Psoas muscle (tissue), 8 donors: ENCODE results near the gene RNF17. TPM values are rescaled to one million over a fixed set of nuclear protein-coding genes. Genes with fewer than 3 reads are reported as not detected.
A peak's percentile ranks its signal among the peaks of the same experiment; 100 is the strongest.

Experiments
- ATAC-seq, 4 donors: fragments of 200-7000 bp; cut with Tn5 transposase; one replicate each; pipeline ENCODE4 v1.9.1; 2020; ENCODE audit warnings: moderate library complexity in 3 of 4, mild to moderate bottlenecking in 2 of 4
- DNase-seq, 2 donors: peaks; one replicate each; pipeline ENCODE4 v3.0.0-alpha.2; 2020
- H3K27ac ChIP-seq: fragments of 200-600 bp; one replicate; pipeline ENCODE4 v1.8.0; 2022
- H3K27me3 ChIP-seq, 3 donors: fragments of 200-600 bp in 1 of 3; one replicate each; pipeline versions ENCODE4 v1.6.1 to v1.8.0; 2013 to 2022; ENCODE audit warnings: low read length in 2 of 3, mild to moderate bottlenecking in 2 of 3, moderate library complexity in 1 of 3; ENCODE audit not compliant: insufficient read depth in 3 of 3
- H3K36me3 ChIP-seq, 2 donors: fragments of 200-600 bp in 1 of 2; one replicate each; pipeline versions ENCODE4 v1.6.1 to v1.8.0; 2013 to 2022; ENCODE audit warnings: low read depth in 1 of 2, mild to moderate bottlenecking in 1 of 2, moderate library complexity in 1 of 2; ENCODE audit not compliant: insufficient read depth in 1 of 2
- H3K4me1 ChIP-seq: fragments of 200-600 bp; one replicate; pipeline ENCODE4 v1.8.0; 2022
- H3K4me3 ChIP-seq: fragments of 200-600 bp; one replicate; pipeline ENCODE4 v1.8.0; 2022; ENCODE audit warnings: mild to moderate bottlenecking
- H3K9me3 ChIP-seq: fragments of 200-600 bp; one replicate; pipeline ENCODE4 v1.8.0; 2022
- WGBS, 3 donors: extraction: QIAGEN DNeasy Blood & Tissue Kit; methylation state at CpG; one replicate each; pipeline versions ENCODE4 v1.1.6 to v1.1.7; 2013; 5-methylcytosine and 5-hydroxymethylcytosine counted together
- intact Hi-C, 2 donors: fragments of 100-400 bp; cut with DNase I; formaldehyde crosslinking; loops; one replicate each; pipeline versions ENCODE4 v1.11.0 to v1.14.2; 2022
- polyA plus RNA-seq, 3 donors: library from polyadenylated mRNA; stranded (reverse); fragments of 200-250 nt; gene quantifications; one replicate each; pipeline ENCODE4 v1.2.3, GENCODE V29; 2013
- total RNA-seq, 4 donors: library from RNA; stranded (reverse); fragmentation: NEBNext Ultra II Directional in 2 of 4; extraction: Animal tissue kit (Norgen Biotek cat#: 25700) in 2 of 4; gene quantifications; one replicate each; pipeline versions ENCODE4 v1.2.1 to v1.2.4, GENCODE V29; 2021 to 2023
- TF ChIP-seq, protein P1 (sequence below): fragments of 200-600 bp; IDR thresholded peaks from one replicate; pipeline ENCODE4 v1.8.0; 2022; ENCODE audit warnings: antibody characterized with exemption
- donor health status: healthy with polysubstance abuse.
- donor health status: DM: no; HTN: no; CAD: no; lungs with moderate emphysema.
- donor health status: Bipolar disorder and iron deficiency.
- donor health status: healthy.
- donor health status: DM: yes; HTN: yes; CAD: no.
- donor health status: DM: no; HTN: no; CAD: no.
- donor health status: DM: no; HTN: no; CAD: no.
- donor health status: DM: yes; HTN: yes; CAD: no.

The RNF17 gene
- total and polyA plus RNA-seq, 7 donors: 0.05 to 0.60 TPM; not detected in 5

GRCh38 chr13:24922745-24923591 is 159.0 kb downstream of the RNF17 start:
- Histone ChIP-seq H3K4me3 (peak overlapping the region; percentile 79), H3K27me3 (no peaks in the 10 kb centered on the region), H3K36me3 (no peaks in the 10 kb centered on the region), H3K27ac (peak overlapping the region; percentile 97), H3K9me3 (no peaks in the 10 kb centered on the region), H3K4me1 (no peaks in the 10 kb centered on the region)
- DNase-seq: peak; percentile 98 to 99
- ATAC-seq: peak; percentile 100
- intact Hi-C loops: no loop called here
- 0 to 2% (median 0%) methylated on average over 60 of the region's 60 CpGs for WGBS, 3 donors
- TF ChIP-seq, protein P1, sequence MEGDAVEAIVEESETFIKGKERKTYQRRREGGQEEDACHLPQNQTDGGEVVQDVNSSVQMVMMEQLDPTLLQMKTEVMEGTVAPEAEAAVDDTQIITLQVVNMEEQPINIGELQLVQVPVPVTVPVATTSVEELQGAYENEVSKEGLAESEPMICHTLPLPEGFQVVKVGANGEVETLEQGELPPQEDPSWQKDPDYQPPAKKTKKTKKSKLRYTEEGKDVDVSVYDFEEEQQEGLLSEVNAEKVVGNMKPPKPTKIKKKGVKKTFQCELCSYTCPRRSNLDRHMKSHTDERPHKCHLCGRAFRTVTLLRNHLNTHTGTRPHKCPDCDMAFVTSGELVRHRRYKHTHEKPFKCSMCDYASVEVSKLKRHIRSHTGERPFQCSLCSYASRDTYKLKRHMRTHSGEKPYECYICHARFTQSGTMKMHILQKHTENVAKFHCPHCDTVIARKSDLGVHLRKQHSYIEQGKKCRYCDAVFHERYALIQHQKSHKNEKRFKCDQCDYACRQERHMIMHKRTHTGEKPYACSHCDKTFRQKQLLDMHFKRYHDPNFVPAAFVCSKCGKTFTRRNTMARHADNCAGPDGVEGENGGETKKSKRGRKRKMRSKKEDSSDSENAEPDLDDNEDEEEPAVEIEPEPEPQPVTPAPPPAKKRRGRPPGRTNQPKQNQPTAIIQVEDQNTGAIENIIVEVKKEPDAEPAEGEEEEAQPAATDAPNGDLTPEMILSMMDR: peak; percentile 7

DNA sequence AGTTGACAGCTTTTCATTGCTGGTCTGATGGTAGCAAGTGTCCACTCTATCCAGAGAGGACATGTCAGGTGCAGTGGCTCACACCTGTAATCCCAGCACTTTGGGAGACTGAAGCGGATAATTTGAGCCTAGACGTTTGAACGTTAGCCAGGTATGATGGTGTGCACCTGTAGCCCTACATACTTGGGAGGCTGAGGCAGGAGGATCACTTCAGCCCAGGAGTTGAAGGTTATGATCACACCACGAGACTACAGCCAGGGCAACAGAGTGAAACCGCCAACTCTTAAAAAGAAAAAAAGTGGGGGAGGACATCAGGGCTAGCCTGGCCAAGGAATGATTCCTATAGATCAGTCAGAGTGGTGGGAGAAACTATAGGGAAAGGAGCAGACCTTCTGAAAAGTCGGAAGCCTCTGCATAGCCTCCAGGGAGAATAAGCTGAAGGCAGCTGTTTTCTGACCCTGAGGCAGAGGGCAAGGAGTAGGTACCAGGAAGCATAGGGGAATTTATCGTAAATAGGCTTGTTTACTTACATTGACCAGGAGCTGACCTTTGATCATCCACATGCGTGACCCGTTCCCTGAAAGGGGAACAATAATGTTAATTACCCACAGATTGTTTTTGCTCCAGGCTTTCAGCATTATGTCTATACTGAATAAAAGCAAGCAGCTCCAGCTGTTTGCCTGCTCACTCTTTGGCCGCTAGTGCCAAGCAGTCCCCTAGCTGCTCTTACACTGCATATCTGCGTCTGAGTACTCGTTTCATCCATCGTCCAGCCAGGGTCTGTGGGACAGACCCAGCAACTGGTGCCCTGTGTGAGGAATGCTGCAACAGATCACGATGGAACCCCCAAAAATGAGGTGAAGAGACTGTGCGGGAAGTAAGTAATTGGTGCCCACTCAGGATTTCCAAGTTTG is 161.6 kb downstream of the RNF17 start:
- intact Hi-C loops: no loop called here
- TF ChIP-seq, protein P1: no peak
- no peak overlapping the region for H3K4me3 ChIP-seq
- ATAC-seq (no peak), DNase-seq (no peak)
- H3K9me3 ChIP-seq: no peaks in the 10 kb centered on the region
- H3K4me1 ChIP-seq: no peaks in the 10 kb centered on the region
- H3K27ac ChIP-seq: no peak overlapping the region
- WGBS, 3 donors: 58 to 74% (median 64%) methylated on average over 15 of the region's 15 CpGs
- peaks cover 0 to 16% (median 0%) of the 10 kb centered on the region in 3 donors for H3K27me3 ChIP-seq
- no peaks in the 10 kb centered on the region for H3K36me3 ChIP-seq

DNA sequence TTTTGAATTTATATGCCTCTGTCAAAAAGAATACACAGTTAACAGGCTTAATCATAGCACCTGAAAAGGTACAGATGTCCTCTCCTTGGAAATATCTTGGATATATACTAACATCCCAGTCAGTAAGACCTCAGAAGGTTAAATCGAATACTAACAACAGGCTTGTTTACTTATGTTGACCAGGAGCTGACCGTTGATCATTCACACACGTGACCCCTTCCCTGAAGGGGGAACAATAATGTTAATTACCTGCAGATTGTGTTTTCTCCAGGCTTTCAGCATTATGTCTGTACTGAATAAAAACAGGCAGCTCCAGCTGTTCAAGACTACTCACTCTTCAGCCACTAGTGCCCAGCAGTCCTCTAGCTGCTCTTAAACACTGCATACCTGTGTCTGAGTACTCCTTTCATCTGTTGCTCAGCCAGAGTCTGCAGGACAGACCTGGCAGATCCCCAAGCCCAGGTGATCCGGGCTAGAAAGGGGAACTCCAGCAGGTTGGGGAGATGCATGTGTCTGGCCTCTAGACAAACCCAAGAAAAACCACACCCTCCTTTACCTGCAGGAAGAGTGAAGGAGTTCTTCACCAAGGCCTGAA is 163.9 kb downstream of the RNF17 start:
- Histone ChIP-seq H3K9me3 (no peaks in the 10 kb centered on the region), H3K4me1 (no peaks in the 10 kb centered on the region), H3K27me3 (peaks cover 0 to 40% (median 3%) of the 10 kb centered on the region in 3 donors), H3K27ac (no peak overlapping the region), H3K36me3 (no peaks in the 10 kb centered on the region), H3K4me3 (no peak overlapping the region)
- no peak for ATAC-seq
- TF ChIP-seq, protein P1: no peak
- DNase-seq: no peak
- intact Hi-C loops: no loop called here
- 73 to 76% (median 76%) methylated on average over 4 of the region's 4 CpGs for WGBS, 3 donors

DNA sequence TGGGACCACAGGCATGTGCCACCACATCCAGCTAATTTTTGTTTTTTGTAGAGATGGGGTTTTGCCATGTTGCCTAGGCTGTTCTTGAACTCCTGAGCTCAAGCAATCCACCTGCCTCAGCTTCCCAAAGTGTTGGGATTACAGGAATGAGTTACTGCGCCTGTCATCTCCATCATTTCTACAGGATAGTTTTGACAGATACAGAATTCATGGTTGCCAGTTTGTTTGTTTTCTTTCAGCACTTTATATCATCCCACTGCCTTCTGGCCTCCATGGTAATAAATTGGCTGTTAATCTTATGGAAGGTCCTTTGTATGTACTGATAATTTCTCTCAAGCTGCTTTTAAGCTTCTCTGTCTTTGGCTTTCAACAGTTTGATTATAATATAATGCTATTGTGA is 165.2 kb downstream of the RNF17 start:
- TF ChIP-seq, protein P1: no peak
- intact Hi-C loops: no loop called here
- no peaks in the 10 kb centered on the region for H3K36me3 ChIP-seq
- no peak overlapping the region for H3K27ac ChIP-seq
- no peak for ATAC-seq
- DNase-seq: no peak
- peaks cover 0 to 43% (median 3%) of the 10 kb centered on the region in 3 donors for H3K27me3 ChIP-seq
- H3K9me3 ChIP-seq: no peaks in the 10 kb centered on the region
- no peak overlapping the region for H3K4me3 ChIP-seq
- 91 to 96% (median 93%) methylated on average over 1 of the region's 1 CpG for WGBS, 3 donors
- H3K4me1 ChIP-seq: no peaks in the 10 kb centered on the region

Other genes starting within 250 kb of the RNF17 start
- gene ATP12A, start 83.8 kb upstream of the RNF17 start, total RNA-seq: not detected
- gene ATP12A, start 83.8 kb upstream of the RNF17 start, polyA plus RNA-seq: not detected